NCI-H2227 (cell line): ENCODE measurements around the gene APBA3.
A peak's percentile ranks its signal among the peaks of the same experiment; 100 is the strongest.

Experiments
- DNase-seq: peaks from one replicate; lab custom pipeline; 2025; ENCODE audit not compliant: unreplicated experiment; lab: John Stamatoyannopoulos, UW

Gene APBA3

GRCh38 chr19:3761382-3762129, at the start of gene APBA3:
Gene APBA3 (minus strand): TSS chr19:3761692. CDS start chr19:3760264, 1,428 bp downstream.
- DNase-seq = peak; percentile 92

- no peak for DNase-seq
These were observed 49.3 kb upstream of the APBA3 start for GRCh38 chr19:3810708-3811355.

DNA sequence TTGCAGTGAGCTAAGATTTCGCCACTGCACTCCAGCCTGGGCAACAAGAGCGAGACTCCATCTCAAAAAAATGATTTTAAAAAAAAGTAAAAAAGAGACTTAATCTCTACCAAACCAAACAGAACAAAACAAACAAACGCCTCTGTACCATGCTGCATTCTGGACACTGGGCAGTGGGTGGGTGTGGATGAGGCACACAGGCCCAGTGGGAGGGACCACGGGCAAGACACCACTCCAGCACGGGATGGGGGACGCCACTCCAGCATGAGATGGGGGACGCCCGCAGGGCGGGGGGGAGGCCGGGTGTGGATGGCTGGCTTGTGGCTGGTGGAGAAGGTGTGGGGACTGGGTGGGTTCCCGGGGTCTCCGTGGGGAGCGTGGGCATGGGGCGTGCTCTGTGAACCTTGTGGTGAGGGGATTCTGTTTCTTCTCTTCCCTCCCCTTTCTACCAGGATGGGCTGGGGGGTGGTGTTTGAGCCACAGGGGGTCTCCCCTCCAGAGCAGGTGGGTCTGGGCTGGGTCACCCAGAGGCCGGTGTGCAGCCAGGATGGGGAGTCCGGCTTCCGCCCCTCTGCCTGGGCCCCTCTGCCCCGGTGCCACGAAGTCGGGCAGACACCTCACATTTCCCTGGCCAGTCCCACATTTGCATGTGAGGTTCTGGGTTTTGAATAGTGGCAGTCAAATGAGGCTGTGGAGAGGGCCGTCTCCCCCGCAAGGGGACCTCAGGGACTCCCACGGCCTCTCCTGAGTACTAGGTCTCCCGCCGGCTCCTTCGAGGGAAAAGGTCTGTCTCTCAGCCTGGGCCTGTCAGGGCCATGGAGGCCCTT, 48.6 kb upstream of the APBA3 start:
- no peak for DNase-seq

- DNase-seq = no peak
These were observed 47.1 kb upstream of the APBA3 start for GRCh38 chr19:3808420-3809143.

GRCh38 chr19:3807574-3808354, 46.3 kb upstream of the APBA3 start:
- DNase-seq = no peak

- no peak for DNase-seq
These were observed 45.6 kb upstream of the APBA3 start for GRCh38 chr19:3807131-3807480.

DNA sequence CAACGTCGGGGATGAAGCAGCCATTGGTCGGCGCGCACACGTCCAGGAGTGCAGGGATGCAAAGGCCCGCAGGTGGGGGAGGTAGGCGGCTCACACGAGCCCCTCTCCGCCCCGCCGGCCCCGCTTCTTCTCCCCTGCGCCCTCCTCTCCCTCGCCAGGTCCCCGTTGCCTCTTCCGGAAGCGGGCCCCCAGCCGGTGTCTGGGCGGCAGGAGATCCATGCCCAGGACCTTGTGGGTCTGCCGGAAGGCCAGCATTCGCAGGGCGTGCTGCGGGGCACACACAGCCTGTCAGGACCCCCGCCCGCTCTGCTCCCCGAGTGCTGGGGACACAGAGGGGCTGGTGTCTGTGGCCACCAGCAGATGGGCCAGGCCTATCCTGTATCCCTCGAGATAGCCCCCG, 44.4 kb upstream of the APBA3 start:
- no peak for DNase-seq

DNA sequence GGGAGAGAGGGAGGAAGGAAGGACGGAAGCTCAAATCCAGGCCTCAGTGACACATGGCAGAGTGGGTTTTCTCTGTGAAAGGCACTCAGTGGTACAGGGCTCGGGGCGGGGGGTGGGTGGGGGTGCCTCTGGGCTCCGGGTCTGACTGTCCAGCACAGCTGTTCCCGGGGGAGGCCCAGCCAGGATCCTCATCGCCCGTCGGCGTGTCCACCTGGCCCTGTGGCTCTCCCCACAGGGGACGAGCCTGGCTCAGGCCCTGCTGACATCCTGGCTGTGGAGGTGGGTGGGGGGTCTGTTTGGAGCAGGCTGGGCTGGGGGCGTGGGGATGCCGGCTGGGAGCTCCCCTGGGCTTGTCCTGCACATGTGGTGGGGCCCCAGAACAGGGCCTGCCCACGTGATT, 42.9 kb upstream of the APBA3 start:
- no peak for DNase-seq

- no peak for DNase-seq
These were observed 42.5 kb upstream of the APBA3 start for GRCh38 chr19:3803986-3804385.

DNA sequence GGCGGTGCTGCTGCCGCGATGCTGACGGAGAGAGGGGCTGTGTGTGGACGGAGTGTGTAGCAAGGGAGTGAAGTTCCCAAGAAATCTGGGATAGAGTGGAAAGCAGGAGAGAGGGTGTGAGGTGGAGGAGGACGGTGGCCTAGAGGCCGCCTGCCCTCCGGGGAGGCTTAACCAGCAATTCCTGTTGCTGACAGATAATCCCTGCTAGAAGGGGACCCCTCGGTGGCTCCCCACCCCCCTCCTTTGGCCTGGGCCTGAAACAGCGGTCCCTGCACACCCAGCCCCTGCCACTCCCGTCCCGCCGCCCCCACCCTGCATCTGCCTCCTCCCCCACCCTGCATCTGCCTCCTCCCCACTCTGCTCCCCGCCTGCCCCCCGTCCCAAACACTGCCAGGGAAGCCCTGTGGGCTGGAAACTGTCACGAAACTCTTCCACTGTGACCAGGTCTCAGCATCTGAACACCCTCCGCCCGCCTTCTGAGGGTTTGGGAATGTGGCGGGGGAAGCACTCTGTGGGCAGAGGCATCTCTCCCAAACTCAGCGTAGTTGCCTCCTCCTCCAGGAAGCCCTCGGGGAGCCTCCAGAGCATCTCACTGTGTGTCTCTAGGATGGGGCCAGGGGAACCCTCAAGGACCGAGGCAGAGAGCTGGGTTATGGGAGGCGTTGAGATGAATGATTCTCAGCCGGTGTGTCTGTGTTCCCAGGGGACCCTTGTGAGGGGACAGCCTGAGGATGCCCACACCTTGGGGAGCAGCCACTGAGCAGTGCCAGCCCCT, 41.8 kb upstream of the APBA3 start:
- DNase-seq = no peak

DNA sequence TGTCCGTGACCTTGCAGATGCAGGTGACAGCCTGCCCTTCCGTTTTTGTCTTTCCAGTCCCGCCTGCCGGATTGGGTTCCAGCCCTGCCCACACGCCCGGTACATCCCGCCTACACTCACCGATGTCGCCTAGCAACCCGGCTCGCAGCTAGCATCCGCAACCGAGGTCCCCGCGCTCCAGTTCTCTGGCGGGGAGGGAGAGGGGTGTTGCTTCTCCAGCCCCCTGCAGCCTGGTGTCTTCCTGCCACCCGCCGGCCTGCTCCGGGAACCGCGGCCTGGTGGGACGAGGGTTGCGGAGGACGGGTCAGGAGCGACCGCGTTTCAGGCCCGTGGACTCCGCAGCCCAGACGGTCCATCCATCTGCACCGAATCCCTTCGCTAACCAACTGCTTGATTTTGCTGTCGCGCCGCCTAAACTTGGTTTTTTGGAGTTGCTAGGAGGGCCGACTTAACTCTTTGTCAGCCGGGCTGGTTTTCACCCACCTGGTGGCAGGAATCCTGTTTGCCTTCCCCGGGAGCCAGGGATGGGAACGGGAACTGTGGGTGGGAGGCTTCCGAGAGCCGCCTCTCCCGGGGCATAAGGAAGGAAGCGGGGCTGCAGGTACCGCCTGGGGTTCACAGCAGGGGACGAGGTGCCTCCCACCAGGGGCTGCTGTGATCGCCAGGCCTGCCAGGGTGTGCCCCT, 40.1 kb upstream of the APBA3 start:
- peak; percentile 57 for DNase-seq

DNA sequence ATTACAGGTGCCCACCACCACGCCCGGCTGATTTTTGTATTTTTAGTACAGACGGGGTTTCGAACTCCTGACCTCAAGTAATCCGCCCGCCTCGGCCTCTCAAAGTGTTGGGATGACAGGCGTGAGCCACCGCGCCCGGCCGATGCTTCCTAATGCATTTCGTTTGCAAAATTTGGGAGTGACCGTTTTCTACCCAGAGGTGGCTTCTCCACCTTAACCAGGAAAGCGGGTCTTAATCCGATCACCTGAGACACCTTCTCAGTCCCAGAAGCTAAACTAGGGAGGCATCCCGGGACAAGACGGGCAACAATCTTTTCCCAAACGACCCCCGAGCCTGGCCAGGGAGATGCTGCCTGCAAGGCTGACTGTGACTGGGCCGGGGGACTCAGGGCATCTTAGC, 39.5 kb upstream of the APBA3 start:
- DNase-seq = no peak

DNA sequence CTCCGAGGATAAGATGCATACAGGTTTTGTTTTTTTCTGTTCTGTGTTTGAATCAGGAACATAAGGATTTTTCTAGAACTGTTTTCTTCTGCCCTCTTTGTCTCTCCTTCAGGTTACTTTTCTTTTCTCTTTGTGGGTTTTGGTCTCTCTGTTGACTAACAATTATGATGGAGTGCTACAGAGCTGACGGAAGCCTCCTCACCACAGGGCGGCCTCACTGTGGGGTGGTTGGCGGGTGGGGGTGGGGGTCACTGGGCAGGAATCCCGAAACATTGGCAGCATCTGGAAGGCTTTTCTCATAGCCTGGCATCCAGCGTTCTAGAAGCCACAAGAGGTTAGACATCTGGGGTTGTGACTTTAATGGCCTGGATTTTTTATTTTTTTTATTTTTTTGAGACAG, 36.6 kb upstream of the APBA3 start:
- no peak for DNase-seq

DNA sequence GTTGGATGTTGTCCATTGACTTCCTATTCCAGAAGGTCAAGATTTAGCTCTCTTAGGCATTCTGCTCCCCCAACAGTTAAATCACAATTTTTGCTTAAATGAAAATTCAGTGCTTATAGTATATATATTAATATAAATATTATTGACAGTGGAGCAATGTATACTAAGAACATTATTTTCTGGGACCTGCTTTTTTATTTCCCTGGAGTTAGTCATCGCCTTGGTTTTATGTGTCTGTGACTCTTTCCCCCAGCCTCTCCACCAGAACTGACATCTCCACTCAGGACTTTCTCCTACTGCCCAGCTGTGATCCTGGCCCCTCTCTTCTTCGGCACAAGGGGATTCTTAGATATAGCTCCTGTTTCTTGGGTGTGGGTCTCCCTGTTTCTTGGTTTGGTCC, 34.9 kb upstream of the APBA3 start:
- no peak for DNase-seq

GRCh38 chr19:3793799-3794198, 32.3 kb upstream of the APBA3 start:
- DNase-seq = no peak

GRCh38 chr19:3792114-3792513, 30.6 kb upstream of the APBA3 start:
- no peak for DNase-seq

- no peak for DNase-seq
These were observed 29.4 kb upstream of the APBA3 start for GRCh38 chr19:3790941-3791340.

- no peak for DNase-seq
These were observed 28.8 kb upstream of the APBA3 start for GRCh38 chr19:3790209-3790734.
